Measurements from ENCODE around the gene KLHL35.

KLHL35 gene

DNA sequence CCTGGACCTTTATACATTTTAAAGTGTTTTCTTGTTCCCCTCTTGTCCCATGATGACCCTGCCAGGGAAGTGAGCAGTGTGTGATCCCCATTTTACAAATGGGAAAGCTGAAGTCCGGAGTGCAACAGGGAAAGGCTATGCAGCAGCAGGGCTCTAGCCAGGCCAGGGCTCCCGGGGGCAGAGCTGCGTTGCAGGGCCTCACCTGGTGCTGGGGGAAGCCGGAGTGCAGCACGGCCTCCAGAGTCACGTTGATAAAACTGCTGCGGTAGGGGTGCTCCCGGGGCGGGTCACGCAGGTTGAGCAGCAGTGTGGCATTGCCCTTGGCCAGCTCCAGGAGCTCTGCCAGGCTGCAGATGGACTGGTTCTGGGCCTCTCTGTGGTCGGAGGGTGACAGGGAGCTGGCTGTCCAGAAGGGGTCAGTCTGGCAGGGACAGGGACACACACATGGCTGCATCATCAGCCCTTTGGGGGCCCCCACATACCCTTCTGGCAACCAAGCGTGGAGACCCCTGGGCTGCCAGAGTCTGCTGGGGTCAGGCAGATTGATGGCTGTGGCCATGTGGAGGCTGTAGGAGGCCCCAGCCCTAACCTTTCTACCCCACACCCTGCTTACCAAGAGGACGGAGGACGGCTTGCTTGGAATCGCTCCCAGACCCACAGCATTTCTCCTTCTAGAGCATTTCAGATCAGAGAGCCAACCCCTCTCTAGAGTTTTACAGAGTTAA lies 9.3 kb upstream of the KLHL35 start:
- no peak for DNase-seq (ENCODE audit: low spot score)

DNA sequence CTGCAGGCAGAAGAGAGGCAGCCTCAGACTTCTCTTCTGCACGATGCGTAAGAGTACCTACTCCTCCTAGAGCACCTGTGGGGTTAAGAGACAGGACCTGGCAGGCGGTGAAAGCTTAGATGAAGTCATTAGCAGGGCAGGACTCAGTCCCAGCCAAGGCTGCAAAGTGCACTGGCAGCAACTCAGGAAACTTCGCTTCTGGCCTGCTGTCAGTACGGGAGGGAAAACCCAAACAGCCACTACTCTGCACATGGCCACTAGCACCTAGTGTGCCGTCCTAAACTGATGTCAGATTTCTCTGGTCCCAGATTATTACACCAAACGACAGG lies 8.8 kb upstream of the KLHL35 start:
- no peak for DNase-seq (ENCODE audit: low spot score)

DNA sequence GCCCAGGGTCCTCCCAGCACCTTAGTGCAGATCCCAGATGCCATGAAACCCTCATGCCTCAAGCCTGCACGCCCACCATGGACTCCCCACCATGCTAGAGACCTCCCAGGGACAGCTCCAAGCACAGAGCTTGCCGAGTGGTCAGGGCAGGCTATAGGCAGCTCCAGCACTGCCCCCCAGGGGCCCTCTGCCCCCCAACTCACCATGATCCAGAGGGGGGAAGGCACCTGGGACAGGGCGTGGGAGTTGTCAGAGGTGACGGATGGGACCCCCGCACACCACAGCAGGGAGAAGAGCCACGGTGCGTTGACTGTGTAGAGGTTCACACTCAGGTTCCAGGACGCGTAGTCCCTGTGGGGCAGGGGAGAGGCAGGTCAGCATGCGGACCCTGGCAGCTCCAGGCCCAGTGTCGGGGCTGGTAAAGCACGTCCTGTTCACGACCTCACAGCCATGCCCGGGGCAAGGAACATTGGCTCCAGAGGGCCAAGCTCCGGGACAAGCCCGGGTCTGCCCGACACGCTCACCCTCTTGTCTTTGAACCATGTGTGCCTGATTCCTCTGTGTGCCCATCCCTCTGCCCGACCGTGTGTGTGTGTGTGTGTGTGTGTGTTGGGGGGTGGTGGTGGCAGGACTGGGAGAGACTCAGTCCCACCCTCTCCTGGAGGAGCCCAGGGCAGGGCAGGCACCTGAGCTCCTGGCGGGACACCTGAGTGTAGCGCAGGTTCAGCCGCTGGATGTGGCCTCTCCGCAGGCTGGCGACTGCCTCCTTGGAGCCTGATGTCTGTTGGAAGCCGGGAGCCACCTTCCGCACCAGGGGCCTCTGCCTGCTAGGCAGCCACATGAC lies 8.2 kb upstream of the KLHL35 start:
- DNase-seq (ENCODE audit: low spot score): no peak

DNA sequence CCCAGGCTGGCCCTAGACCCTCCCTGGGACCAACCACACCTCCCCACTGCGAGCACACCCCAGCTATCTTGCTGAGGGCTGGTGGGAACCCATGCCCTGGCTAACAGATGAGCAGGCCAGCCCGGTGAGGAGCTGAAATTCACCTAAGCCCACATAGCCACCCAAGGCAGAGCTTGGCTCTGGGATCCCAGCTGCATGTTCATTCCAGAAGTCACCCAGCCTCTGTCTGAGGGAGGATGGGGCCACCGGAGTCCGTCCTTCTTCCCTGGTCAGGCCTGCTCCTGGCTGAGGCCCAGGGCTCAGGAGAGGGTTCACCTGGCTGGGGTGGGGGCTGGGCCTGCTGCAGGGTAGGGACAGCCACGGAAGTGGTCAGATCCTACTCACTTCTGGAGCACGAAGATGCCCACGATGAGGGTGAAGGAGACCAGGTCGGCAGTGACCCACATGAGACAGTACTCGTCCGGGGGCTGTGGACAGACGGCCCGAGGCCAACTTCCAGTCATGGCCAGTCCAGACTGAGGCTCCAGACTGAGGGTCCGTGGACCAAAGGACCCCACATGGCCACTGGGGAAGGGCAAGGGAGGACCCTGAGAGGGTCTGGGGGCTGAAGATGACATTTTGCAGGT lies 6.6 kb upstream of the KLHL35 start:
- no peak for DNase-seq (ENCODE audit: low spot score)

DNA sequence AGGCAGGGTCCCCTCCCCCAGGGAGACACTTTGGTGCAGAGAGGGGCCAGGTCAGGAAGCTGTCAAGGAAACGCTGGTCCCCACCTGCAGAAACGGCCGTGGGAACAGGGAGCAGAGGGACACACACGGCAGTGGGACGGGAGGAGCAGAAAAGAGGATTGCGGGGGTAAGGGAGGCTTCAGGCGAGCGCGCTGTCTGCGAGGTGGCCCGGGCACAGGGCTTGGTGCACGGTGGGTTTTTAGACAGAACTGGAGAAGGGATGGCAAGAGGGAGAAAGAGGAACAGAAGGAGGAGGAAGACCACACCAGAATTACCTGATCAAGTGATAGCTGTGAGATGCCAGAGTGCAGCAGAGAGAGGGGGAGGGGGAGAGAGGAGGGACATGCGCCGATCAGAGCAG lies 6.0 kb upstream of the KLHL35 start:
- no peak for DNase-seq (ENCODE audit: low spot score)

DNA sequence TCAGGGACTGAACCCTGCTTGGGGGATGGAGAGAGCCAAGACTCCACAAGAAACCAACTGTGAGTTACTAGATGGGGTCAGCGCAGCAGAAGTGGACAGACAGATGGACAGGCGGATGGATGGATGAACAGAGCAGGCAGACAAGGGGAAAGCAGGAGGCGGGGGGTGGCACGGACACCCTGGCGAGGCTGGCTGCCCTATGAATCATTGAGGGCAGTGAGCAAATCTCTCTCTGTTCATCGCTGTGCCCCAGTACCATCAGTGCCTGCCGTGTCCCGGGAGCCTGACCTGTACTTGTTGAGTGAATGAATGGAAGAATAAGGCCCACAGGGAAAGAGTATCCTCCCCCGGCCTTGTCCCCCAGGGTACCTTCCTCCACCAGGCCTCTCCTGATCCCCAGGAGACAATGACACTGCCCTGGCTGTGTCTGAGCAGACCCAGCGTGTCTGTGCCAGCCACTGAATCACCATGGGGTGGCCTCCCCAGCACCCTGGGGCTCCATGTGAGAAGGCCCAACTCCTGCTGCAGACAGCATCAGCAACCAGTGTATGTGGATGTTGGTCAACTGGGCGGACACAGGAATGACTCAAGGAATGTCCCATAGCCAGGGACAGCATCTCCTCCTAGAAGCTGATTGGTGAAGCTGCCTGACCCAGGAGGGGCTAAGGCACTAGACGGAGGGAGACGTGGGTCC lies 5.1 kb upstream of the KLHL35 start:
- DNase-seq (ENCODE audit: low spot score): peak; percentile 27

DNA sequence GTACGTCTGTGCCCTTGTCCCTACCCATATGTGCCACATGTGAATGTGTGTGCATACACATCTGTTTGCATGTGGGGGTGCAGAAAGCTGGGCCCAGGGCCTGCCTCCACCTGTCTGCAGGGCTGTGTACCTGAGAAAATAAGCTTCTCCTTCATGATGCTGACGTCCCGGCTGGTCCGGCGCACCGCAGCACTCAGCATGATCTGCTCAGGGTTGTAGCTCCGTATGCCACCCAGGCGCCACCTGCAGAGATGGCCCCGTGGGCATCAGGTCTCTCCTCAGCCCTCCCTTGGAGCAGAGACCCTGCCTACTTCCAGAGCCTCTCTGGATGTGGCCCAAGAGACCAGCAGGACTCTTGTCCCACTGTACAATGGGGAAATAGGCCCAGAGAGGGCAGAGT lies 3.8 kb upstream of the KLHL35 start:
- no peak for DNase-seq (ENCODE audit: low spot score)

GRCh38 chr11:75435571-75435925 lies 2.5 kb upstream of the KLHL35 start:
- DNase-seq (ENCODE audit: low spot score): no peak

- DNase-seq (ENCODE audit: low spot score): no peak
These were observed 2.0 kb upstream of the KLHL35 start for GRCh38 chr11:75434886-75435570.

GRCh38 chr11:75434051-75434450 lies 1.0 kb upstream of the KLHL35 start:
- DNase-seq (ENCODE audit: low spot score): no peak

- no peak for DNase-seq (ENCODE audit: low spot score)
These were observed 440 bp upstream of the KLHL35 start for GRCh38 chr11:75433443-75433842.

GRCh38 chr11:75431533-75432525 lies 1.2 kb downstream of the KLHL35 start:
- DNase-seq (ENCODE audit: low spot score): no peak

GRCh38 chr11:75430714-75431532 lies 2.1 kb downstream of the KLHL35 start:
- DNase-seq (ENCODE audit: low spot score): no peak

- peak; percentile 92 for DNase-seq (ENCODE audit: low spot score)
These were observed 2.9 kb downstream of the KLHL35 start for GRCh38 chr11:75429902-75430713.

GRCh38 chr11:75429641-75429901 lies 3.4 kb downstream of the KLHL35 start:
- DNase-seq (ENCODE audit: low spot score): no peak

GRCh38 chr11:75428989-75429640 lies 3.9 kb downstream of the KLHL35 start:
- DNase-seq (ENCODE audit: low spot score): no peak

DNA sequence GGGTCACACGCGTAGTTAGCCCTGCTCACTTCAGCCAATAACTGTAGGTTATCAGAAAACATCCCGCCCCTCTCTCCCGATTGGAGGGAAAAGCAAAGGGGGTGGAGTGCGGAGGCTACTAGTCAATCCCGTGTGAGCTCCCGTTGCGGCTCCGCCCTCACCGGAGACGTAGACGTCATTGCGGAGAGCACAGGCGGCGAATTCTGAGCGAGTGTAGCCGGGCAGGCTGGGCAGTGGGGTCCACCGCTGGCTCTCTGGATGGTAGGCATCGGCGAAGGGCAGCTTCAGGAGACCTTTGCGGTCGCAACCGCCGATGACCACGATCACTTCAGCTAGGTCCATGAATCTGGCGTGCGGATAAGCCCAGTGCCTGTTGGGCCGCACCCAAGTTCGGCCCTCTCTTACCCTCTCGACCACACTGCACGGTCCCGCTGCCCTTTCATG lies 4.7 kb downstream of the KLHL35 start:
- DNase-seq (ENCODE audit: low spot score): peak; percentile 96

GRCh38 chr11:75427181-75427580 lies 5.8 kb downstream of the KLHL35 start:
- no peak for DNase-seq (ENCODE audit: low spot score)

DNA sequence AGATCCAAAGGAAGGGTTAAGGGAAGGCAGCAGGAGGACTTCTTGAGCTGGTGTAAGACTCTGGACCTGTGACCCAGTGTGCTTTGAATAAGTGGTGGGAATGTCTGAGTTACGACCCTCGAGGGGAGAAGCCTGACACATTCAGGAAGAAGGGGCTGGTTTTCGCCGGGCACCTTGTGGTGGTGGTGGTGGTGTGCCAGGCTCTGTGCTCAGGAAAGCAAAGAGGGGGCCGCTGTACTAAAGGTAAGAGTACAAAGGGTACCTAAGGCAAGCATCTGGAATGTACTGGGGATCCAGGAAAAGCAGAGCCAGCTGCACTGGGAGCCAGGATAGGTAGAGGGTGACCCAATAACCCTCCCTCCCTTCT lies 6.3 kb downstream of the KLHL35 start:
- DNase-seq (ENCODE audit: low spot score): no peak

All from GM03348 (cell line).